PFSK-1 (cell line): ENCODE data around the gene GIGYF1.

Source experiments
- FOXP2 ChIP-seq: optimal IDR thresholded peaks from 2 replicates; pipeline ENCODE3; 2011; ENCODE audit warnings: borderline replicate concordance, control low read depth, inconsistent platforms; ENCODE audit not compliant: insufficient read depth; ENCODE audit errors: extremely low read length, extremely low read depth
- POLR2AphosphoS5 ChIP-seq: IDR thresholded peaks from 2 replicates; pipeline ENCODE4 v1.6.1; 2012; ENCODE audit warnings: low read depth, mild to moderate bottlenecking, control low read depth, low read length, moderate library complexity
- REST ChIP-seq, 2 experiments: IDR thresholded peaks; 2 replicates each; pipeline versions ENCODE4 v1.6.1 to v1.8.0; 2011 to 2012; ENCODE audit warnings: low read depth in 2 of 2, low read length in 2 of 2, control low read depth in 1 of 2, inconsistent platforms in 1 of 2, mild to moderate bottlenecking in 1 of 2, moderate library complexity in 1 of 2; ENCODE audit not compliant: insufficient read depth in 1 of 2
- SIN3A ChIP-seq: IDR thresholded peaks from 2 replicates; pipeline ENCODE4 v1.6.1; 2012; ENCODE audit warnings: mild to moderate bottlenecking, low read length, moderate library complexity, borderline replicate concordance; ENCODE audit not compliant: insufficient read depth
- TAF1 ChIP-seq: IDR thresholded peaks from 2 replicates; pipeline ENCODE4 v1.6.1; 2012; ENCODE audit warnings: low read length, control low read depth, borderline replicate concordance; ENCODE audit not compliant: insufficient read depth

- TF ChIP-seq TAF1 (no peak), POLR2AphosphoS5 (no peak), REST (IDR thresholded peaks at IDR 0.05; ENCODE audit: insufficient read depth in 1 of 2, low read depth in 2 of 2, low read length in 2 of 2) (no peak), SIN3A (no peak), FOXP2 (no peak)
These were observed 5.0 kb upstream of the GIGYF1 start for GRCh38 chr7:100699018-100699417.
